ENCODE data around the gene SPEN.
"Not testable (repeated sequence)": the region's sequence is repeated elsewhere in the genome, so short reads cannot be mapped to it uniquely, and the experiment has no call there.

The SPEN gene

DNA sequence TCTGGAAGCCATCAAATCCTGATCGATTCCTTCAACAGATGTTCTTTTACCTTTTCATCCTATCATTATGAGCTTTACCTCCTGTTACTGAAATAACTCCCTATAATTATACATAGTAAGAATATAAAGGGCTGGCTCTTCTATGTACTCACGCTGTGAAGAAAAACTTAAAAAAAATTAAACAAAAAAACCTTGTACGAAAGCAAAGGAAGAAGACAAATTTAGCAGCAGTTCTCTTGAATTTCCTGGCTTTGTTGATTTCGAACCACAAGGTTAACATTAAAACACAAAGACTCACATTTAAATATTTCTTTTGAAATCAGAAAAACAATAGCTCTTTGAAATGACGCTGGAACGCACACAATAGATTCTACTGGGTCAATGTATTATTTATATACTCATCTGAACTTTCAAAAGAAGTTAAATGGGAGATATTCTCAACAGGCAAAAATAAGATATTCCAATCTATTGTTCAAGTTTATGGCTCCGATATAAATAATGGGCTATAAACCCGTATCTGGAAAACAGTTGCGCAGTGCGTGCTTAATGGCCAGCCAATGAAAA, 13.6 kb upstream of the SPEN start:
- no peak for DNase-seq (ENCODE audit: low read depth)

DNA sequence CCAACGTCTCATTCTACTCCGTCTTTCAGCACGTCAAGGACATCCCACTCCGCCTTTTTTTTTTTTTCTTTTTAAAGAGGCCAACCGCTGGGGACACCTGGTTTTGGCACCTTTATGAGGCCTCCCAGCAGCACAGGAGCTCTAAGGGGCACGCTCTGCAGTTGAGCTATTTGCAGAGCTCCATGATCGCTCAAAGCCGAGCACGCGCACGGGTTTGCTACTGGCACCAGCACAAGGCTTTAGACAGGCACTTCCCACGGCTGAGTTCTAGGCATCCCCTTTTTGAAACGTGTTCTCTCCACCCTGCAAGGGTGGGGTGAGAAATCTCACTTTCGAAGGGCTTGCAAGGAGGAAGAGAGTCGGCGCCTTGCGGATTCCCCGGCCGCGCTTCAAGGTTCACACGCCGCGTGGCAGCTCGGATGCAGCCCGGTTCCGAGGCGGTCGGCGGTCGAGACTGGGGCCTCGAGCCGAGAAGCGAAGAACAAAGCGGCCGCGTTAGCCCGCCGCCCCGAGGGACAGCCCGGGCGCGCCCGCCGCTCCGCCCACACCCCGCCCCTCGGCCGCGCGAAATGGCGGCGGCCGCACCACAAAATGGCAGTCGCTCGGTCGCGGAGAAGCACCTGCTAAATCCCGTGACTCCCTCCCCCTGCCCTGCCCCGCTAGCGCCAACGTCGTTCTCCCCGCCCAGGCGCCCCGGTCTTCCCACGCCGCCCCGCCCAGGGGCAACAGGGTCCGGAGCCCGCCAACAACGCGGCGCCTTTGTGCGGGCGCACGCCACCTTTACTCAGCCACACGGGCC, 12.9 kb upstream of the SPEN start:
- DNase-seq (ENCODE audit: low read depth): peak; percentile 83

DNA sequence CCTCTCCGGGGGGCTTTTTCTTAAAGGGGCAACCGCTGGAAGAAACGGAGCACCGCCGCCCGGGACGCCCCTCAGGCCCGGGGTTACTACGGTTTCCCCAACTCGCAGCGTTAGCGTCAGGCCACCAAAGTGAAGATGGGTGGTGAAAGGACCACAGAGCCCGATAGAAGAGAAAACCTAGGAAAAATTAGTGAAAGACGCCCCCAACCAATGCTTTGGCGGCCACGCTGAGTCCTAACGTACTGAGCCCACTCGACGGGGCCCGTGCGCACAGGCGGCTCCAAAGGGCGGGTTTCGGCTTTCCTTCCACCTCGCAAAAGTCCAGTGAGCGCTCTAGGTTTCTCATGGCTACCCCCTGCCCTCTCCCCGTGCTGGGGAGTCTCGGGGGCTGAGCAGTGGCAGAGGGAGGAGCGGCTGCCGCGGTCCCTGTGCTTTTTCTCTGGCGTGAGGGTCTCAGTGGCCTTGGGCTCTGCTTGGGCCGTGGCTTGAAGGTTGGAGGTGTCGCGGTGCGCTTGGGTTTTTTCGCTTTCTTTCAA, 12.2 kb upstream of the SPEN start:
- no peak for DNase-seq (ENCODE audit: low read depth)

DNA sequence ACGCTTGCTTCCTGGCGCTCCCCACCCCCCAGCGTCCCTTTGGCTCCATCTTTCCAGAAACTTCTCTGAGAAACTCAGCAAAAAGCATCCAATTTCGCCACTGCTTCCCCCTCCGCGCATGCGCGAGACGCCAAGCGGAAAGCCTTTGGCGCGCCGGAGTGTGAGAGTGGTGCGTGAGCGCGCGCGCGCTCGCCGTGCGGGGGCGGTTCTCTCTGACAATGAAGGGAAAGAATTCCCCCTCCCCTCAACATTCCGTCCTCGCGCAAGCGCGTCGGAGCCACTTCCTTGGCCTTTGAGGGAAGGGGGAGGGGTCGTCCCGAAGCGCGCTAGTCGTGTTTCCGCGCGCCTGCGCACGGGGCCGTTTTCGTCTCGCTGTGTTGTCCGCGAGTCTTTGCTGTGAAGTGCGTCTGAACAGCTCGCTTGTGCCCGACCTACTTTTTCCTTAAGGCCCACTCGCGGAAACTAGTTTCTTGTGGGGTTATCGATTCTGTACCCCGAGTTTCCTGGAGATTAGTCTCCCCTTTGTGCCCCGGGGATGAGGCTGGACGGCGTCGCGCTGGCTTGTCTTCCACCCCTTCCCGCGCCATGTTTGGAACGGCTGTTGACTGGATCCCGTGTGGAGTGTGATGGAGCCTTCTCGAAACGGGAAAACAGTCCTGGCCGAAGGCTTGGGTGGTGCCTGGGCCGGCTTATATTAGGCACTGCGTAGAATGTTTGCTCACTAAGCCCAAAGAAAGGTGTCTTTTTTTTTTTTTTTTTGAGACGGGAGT, 11.6 kb upstream of the SPEN start:
- peak; percentile 99 for DNase-seq (ENCODE audit: low read depth)

DNA sequence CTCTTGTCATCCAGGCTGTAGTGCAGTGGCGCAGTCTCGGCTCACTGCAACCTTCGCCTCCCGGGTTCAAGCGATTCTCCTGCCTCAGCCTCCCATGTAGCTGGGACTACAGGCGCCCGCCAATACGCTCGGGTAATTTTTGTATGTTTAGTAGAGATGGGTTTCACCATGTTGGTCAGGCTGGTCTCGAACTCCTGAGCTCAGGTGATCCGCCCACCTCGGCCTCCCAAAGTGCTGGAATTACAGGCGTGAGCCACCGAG, 11.1 kb upstream of the SPEN start:
- not testable (repeated sequence) for DNase-seq (ENCODE audit: low read depth)

DNA sequence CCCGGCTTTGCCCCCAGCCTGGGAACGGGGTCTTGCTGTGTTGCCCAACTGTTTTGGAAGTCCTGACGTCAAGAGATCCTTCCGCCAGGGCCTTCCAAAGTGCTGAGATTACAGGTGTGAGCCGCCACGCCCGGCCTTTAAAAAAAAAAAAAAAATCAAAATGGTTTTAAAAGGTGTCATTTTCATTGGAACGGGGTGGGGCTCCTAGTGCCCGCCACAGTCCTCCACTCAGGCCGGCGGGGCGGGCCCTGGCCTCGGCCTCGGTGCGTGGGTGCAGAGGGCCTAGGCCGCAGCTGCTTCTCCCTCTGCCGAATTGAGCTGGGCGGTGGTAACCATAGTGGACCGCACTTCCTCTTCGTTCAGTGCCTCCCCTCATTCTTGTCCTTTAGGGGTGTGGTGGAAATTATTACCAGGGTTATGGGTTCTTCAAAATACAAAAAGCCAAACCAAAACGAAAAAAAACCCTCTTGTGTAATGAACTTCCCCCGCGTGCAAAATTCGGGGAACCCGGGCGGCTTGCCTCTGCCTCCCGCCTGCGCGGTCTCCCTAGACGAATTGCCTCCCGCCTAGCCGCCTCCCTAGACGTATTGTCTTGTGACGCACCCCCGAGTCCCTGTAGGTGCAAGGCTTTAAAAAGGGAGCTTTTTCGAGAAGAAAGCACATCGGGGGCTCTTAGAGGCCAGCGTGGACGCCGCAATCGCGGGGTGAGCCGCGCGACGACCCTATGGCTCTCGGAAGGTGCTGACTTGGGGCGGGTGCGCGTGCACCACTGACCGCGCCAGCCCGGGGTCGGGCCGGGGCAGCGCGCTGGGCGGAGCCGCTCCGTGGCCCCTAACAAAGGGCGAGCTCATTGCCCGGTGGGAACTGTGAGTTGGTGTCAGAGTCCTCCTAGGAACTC, 10.5 kb upstream of the SPEN start:
- DNase-seq (ENCODE audit: low read depth): peak; percentile 66

DNA sequence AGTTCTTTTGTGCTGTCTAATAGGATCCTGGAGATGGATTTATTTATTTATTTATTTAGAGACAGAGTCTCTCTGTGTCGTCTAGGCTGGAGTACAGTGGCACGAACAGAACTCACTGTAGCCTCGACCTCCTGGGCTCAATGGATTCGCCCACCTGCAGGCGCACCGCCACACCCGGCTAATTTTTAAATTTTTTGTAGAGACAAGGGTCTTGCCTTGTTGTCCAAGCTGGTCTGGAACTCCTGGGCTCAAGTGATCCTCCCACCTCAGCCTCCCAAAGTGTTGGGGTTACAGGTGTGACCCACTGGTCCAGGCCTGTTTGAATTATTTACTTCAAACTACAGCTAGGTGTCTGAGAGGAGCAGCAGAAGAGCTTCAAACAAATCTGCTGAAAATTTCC, 9.6 kb upstream of the SPEN start:
- no peak for DNase-seq (ENCODE audit: low read depth)

DNA sequence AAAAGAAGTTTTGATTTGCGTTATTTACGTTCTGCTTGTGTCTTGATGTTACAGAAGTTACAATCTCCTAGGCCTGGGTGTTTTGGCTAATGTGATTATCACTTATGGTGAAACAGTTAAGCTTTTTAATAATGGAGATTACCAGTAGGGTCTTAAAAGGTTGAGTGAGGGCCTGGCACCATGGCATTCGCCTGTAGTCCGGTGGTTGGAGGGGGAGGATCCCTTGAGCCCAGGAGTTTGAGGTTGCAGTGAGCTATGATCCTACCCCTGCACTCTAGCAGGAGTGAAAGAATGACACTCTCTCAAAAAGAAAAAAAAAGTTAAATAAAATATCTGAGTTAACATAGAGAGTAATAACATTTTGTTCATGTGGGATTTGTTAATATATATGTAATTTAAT, 8.8 kb upstream of the SPEN start:
- DNase-seq (ENCODE audit: low read depth): no peak

DNA sequence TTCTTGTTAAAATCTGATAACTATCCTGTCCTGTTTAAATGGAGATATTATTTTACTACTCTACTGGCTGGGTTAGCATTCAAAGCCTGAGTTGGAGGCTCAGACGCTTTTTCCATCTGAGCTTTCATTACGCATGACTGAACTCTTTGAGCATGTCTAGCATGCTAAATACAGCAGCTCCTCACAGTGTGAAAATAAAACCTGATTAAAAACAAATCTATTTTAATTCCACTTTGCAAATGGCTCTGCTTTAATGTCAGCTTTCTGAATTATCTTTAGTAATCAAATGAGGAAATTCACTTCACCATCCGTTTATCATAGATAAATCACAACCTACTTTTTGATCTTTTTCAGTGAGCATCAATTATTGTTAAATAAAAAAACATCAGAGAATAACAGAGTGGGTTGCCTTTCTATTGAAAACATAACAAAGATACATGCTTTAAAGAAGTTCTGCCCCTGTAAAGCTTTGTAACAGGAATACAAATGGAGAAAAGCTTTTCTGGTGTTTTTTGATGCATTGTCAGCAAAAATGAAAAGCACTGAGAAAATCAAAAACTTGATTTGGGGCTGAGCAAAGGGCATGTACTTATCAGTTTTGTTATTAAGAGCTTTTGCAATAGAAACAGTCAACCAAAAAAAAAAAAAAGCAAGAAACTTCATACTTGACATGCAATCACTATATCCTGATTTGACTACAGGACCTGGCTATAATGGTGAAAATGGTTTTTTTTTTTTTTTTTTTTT, 3.5 kb upstream of the SPEN start:
- no peak for DNase-seq (ENCODE audit: low read depth)

DNA sequence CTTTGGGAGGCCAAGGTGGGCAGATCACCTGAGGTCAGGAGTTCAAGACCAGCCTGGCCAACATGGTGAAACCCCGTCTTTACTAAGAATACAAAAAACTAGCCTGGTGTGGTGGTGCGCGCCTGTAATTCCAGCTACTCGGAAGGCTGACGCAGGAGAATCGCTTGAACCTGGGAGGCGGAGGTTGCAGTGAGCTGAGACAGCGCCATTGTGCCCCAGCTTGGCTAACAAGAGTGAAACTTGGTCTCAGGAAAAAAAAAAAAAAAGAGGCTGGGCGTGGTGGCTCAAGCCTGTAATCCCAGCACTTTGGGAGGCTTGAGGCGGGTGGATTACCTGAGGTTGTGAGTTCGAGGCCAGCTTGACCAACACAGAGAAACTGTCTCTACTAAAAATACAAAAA, 1.5 kb upstream of the SPEN start:
- DNase-seq (ENCODE audit: low read depth): not testable (repeated sequence)

DNA sequence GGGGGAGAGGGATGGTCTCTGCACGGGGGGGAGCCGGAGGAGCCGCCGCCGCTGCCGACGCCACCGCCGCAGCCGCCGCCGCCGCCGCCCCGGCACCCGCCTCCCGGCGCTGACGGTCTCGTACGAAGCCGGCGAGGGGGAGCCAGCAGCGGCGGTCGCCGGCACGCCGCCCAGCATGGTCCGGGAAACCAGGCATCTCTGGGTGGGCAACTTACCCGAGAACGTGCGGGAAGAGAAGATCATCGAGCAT, 311 bp downstream of the SPEN start:
- DNase-seq (ENCODE audit: low read depth): no peak

DNA sequence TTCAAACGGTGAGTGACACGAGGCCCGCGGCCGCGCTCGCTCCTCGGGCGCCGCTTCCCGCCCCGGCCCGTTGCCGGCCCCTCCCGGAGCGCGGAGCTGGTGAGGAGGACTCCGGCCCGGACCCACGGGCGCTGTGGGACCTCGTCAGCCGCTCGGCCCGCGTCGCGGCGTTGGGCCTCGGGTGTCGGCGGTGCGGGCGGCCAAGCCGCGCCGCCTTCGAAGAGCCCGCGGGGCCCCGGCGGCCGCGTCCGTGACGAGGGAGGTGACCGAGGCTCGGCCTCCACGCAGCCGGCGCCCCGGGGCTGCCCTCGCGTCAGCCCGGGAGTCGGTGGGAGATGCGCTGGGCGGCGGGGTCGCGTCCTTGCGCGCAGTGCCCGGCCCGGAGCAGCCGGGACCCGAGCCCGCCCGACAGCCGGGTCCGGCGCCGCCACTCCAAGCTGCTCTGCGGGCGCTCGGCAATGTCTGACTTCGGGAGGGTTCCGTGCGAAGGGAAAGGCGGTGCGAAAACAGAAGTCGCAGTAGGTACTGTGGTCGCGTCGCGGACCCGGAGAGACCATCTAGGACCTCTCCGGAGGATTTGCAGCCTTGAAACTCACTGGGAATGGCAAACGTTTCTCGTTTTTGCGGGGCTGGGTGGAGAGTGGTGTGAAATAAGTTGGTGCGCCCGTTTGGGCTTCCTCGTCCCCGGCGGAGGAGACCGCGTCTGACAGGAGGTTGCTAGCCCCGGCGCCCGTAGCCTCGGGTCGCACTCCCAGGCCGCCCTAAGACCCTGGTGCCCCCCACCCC, 829 bp downstream of the SPEN start:
- peak; percentile 31 for DNase-seq (ENCODE audit: low read depth)

DNA sequence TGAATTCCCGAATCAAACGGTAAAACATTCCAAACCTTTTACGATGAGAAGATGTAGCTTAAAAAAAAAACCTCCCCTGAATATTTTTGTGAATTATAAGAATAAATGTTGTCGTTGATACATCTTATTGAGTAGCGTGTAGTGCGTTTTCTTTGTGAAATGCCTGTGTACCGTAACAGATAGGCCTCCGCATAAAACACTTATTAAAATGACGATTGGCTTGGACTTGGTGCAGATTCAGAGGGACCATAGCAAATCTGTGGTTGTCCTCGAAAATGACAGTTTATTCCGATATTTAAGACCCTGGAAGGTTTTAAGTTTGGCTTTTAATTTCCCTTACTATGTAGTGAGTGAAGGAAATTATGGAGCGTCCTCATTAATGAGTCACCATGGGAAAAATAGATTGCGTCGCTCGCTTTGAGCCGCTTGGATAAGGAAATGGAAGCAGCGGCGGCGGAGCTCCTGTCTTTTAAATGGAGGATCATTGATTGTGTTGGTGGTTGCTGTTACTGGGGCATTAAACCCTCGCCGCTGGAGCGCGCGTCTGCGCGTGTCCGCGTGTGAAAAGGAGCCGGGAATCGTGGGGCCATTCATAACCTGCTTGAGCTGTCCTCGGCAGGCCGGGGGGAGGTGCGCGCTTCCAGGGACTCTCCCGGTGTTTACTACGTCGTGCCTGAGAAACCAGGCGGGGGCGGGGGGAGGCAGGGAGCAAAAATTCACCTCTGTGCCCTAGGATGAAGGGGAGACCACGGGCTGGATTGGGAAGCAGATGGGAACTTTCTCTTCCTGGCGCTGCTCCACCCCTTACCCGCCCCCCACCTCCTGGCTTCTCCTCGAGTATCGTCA, 1.6 kb downstream of the SPEN start:
- peak; percentile 48 for DNase-seq (ENCODE audit: low read depth)

DNA sequence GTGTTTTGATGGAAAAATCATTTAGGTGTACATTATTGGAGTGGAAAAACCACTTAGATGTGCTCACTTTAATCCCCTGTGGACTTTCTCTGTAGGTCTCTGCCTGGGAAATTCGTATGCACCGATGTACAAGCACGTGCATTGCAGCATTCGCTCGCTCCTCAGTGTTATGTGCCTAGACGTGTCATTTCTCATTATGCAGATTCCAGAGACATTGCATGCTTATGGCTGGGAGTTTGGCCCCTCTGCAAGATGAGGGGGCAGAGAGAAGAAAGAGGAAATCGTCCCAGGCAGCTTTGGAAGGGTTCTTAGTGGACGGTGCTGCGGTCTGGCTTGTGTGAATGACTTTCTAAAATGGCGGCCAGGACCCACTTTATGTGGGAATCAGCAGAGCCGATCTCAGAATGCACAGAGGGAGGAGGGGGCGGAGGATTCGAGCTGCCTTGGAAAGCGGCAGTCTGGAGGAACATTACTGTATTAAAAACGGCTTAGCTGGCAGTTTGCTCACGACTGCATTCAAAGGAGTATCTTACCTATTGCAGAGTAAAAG, 2.3 kb downstream of the SPEN start:
- DNase-seq (ENCODE audit: low read depth): peak; percentile 3

DNA sequence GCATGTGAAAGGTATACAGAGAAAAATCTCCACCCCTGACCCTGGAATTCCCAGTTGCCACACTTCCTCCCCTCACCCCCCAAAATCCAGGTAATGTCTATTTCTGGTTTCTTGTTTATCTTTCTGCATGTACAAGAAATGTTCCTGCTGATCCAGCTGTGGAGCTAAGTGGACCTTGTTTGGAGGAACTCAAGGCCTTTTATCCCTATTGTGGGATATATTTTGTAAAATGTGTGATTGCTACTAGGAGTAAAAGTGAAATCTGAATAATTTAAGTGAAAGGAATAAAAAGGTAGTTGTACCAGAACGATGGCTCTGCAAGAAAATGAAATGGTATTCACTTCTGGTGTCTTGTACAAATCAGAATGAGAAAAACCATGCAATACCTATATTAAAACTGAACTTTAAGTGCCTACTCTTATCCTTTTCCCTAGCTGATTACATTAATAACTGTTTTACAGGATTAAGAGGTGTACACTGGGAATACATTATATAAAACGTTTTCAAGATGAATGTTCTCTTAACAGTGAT, 3.0 kb downstream of the SPEN start:
- no peak for DNase-seq (ENCODE audit: low read depth)

DNA sequence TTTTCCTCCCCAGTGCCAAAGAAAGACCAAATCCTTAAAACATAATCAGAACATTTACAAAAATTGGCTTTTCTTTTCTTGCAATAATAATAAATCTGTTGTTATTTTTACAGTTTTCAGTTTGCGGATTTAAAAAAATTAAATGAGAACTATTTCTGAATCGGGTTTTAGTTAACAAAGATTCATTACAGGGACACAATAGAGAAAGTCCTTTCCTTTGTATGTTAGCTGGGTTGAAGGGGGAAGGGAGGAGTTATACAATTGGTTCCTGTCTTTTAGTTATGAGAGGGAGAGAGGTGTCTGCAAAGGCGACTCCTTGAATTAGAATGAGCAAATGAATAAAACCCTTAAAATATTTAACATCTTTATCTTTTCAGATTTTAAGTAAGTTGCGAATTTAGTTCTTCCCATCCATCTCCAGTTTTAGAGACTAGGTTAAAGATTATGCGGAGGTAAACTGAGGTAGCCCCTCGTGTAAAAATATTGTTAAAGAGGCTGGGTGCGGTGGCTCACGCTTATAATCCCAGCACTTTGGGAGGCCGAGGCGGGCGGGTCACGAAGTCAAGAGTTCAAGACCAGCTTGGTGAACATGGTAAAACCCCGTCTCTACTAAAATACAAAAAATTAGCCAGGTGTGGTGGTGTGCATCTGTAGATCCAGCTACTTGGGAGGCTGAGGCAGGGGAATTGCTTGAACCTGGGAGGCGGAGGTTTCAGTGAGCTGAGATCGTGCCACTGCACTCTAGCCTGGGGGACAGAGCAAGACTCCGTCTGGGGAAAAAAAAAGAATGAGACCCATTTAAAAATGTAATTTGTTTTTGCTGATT, 3.9 kb downstream of the SPEN start:
- DNase-seq (ENCODE audit: low read depth): no peak

DNA sequence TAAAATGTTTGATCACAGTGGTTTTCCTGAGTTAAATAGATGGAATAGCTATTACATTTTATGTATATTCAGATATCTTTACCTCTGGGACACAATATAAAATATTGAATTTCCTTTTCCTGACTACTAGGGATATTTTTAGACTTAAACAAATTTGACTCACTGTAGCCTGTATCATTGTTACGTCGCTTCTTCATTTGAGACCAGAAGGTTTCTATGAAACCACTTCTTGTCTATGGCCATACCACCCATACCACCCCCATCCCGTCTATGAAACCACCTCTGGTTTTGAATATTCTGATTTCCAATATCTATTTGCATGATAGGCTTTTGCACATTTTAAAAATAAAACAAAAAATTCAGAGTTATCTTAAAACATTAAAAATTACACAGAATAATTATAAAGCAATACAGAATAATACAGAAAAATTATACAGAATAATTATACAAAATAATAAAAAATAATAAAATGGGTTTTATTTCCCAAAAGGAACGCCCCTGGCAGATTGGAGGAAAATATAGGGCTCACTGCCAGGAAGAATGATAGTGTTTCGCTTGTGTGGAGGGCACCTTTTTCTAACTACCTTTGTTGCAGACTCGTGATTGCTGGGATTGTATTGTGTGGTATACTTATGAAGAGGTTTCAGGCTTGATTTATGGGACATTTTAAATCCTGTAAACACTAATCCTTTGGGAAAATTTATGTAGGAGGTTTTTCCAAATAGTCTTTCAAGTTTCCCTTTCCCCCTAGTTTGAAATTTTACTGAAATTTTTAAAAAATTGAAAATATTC, 4.7 kb downstream of the SPEN start:
- DNase-seq (ENCODE audit: low read depth): no peak

DNA sequence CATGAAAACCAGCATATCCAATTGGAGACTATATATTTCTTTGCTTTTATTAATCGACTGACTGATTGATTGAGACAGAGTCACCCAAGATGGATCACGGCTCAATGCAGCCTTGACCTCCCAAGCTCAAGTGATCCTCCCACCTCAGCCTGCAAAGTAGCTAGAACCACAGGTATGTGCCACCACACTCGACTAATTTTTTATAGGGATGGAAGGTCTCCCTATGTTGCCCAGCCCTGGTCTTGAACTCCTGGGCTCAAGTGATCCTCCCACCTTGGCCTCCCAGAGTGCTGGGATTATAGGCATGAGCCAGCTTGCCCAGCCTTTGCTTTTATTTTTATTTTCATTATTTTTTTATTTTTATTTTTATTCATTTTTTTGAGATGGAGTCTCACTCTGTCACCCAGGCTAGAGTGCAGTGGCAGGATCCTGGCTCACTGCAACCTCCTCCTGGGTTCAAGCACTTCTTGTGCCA, 5.4 kb downstream of the SPEN start:
- DNase-seq (ENCODE audit: low read depth): no peak
